ENCODE results near the gene TMEM181.
"Not testable (repeated sequence)": the region's sequence is repeated elsewhere in the genome, so short reads cannot be mapped to it uniquely, and the experiment has no call there.

Gene TMEM181

DNA sequence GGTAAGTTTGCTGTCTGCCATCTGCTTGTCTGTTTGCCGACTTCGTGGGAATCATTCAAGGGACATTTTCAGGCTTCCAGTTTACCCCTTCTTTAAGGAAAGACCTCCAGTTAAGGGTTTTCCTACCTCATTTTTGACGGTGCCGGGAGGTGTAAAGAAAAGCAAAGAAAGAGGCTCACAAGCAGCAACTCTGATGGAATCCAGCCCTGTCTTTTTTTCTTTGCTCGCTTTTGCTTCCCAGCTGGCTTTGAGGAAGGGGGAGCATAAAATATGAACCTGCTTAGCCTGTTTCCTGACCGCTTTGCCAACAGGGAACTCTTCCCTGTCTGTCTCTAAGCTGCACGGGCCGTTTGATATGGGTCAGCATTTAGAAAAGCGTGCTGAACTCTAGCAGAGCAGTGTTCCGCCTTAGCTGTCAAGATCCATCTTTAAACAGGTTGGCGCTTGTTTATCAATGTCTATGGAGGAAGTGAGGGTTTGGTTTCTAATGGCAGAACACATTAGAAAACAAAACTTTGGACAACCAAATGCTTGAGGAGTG lies 103.8 kb downstream of the TMEM181 start:
- no peak for DNase-seq

DNA sequence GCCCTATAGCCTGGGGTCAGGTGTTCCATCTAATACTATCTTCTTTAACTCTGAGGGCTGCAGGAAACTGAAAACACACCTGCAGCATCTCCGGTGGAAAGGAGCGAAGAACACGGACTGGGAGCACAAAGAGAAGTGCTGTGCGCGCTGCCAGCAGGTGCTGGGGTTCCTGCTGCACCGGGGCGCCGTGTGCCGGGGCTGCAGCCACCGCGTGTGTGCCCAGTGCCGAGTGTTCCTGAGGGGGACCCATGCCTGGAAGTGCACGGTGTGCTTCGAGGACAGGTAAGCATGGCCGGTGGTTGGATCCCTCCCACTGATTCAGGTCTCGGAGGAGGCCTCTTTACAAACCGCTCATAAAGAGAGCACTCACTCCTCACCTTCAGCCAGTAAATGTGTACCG lies 105.4 kb downstream of the TMEM181 start:
- DNase-seq = no peak

- no peak for DNase-seq
These were observed 106.9 kb downstream of the TMEM181 start for GRCh38 chr6:158666628-158667359.

DNA sequence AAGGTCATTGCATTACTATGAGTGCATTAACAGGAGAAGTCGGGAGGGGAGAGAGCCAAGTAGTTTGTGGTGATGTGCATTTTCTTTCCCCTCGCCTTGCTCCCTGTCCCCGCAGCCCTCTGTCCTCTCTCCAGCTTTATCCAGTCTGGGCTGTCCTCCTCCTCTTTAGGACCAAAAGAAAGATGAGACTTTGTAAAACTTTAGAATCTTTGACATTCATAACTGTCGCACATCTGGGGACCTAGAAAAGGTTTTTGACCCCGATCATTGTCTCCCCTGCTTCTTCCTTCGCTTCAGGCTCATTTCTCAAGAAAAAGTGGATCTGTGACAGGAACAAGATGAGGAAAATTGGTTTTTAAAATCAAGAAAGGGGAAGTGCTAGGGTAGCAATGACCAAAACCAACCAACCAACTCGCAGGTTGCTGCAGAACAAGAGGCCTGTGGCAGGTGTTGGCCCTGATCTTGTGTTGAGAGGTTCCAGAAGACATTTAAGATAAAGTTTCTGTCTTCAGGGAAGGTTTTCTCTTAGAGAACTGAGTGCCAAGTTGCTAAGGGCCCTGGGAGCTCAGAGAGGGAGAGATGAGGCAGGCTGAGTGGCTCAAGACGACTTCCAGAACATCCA lies 107.6 kb downstream of the TMEM181 start:
- no peak for DNase-seq

DNA sequence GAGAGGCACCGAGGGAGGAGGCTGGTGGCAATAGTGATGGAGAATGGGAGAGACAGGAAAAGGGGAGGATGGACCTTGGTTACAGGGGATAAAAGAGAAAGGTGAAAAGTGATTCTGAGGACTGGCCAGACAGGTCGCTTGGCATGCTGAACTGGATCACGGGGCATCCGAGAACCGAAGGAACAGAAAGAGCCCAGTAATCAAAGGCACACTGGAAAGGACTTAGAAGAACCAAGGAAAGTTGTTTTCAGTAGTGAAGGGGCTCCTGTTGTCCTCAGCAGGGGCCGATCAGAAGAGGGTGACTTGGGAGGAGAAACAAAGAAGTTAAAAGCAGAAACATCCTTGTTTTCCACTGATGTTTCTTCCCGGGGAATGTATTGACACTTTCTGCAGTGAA lies 108.8 kb downstream of the TMEM181 start:
- DNase-seq = no peak

GRCh38 chr6:158669145-158670035 lies 109.5 kb downstream of the TMEM181 start:
- DNase-seq = no peak

GRCh38 chr6:158672119-158672518 lies 112.2 kb downstream of the TMEM181 start:
- DNase-seq = not testable (repeated sequence)

DNA sequence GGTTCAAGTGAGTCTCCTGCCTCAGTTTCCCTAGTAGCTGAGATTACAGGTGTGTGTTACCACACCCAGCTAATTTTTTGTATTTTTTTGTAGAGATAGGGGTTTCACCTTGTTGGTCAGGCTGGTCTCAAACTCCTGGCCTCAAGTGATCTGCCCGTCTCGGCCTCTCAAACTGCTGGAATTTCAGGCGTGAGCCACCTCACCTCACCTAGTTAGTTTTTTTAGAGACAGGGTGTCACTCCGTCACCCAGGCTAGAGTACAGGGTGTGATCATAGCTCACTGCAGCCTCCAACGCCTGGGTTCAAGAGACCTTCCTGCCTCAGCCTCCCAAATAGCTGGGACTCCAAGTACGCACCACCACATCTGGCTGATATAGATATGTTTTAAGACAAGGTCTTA lies 112.8 kb downstream of the TMEM181 start:
- no peak for DNase-seq

DNA sequence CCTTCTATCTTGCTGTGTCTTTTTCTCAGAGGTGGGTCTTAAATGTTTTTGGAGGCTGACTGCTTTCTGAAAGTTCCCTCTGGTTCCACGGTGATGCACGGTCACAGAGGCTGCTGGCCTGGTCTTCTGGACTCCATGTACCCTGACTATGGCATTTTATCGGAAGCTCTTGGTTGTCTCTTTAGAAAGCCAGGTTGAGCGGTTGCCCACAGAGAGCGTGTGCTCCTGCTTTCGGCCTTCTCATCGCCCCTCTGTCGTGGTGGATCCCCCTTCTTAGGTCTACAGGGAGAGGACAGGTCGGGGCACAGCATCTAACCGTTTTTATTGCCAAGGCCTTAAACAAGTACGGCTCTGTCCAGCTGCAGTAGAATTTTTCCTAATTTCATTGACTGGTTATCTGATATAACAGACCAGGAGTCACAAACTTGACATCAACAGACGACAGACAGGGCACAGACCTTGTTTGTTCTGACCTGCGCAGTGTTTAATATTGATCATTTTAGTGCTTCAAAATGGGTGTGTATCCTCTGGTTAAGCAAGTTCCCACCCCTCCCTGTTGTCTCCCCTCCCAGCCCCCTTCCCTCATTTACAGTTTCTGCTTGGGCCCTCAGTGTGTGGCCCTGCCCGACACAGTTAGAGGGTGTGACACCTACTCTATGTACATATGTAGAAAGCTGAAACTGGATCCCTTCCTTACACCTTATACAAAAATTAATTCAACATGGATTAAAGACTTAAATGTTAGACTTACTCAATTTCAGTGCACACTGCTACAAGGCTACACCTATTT lies 114.6 kb downstream of the TMEM181 start:
- no peak for DNase-seq

DNA sequence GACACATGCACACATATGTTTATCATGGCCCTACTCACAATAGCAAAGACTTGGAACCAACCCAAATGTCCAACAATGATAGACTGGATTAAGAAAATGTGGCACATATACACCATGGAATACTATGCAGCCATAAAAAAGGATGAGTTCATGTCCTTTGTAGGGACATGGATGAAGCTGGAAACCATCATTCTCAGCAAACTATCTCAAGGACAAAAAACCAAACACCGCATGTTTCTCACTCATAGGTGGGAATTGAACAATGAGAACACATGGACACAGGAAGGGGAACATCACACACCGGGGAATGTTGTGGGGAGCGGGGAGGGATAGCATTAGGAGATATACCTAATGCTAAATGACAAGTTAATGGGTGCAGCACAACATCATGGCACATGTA lies 117.2 kb downstream of the TMEM181 start:
- DNase-seq = not testable (repeated sequence)

GRCh38 chr6:158677906-158678578 lies 118.2 kb downstream of the TMEM181 start:
- no peak for DNase-seq

- DNase-seq = no peak
These were observed 120.1 kb downstream of the TMEM181 start for GRCh38 chr6:158680015-158680414.

DNA sequence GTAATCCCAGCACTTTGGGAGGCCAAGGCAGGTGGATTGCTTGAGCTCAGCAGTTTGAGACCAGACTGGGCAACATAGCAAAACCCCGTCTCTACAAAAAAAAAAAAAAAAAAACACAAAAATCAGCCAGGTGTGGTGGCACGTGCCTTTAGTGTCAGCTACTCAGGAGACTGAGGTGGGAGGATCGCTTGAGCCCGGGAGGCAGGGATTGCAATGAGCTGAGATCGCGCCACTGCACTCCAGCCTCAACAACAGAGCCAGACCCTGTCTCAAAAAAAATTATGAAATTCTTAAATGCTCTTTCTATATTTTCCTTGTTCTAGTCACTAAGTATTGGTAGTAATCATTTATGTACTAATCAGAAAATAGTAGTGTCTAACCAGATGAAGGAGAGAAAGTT lies 120.6 kb downstream of the TMEM181 start:
- no peak for DNase-seq

GRCh38 chr6:158684311-158684710 lies 124.4 kb downstream of the TMEM181 start:
- peak in 1 of 4 experiments; percentile 11 for DNase-seq

DNA sequence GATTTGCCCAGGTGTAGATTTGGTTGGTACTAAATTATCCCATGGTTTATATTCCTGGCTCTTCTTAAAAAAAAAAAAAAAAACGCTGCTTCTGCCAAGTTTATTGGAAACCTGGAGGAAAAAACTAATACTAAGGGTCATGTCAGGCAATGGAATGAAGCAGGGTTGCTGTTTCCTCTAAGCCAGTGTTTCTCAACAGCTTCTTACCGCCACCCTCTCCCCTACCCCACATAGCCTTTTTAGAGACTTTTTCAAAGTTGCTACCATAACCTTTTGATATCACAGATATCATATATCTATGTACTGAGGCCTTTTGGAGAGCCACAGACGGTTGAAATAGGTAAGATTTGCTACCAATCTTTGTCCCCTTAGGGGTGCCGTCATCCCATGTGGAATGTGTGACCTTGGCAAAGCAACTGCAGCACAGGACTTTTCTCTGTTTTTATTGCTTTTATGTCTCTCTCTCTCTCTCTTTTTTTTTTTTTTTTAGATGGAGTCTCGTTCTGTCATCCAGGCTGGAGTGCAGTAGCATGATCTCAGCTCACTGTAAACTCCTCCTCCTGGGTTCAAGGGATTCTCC lies 124.9 kb downstream of the TMEM181 start:
- DNase-seq = no peak
